HL-60 (cell line): ENCODE results near the gene MYO10.

Experiments used
- CTCF ChIP-seq: IDR thresholded peaks from one replicate; pipeline ENCODE4 v1.5.1; 2011; ENCODE audit warnings: low read length, control low read depth, inconsistent platforms; ENCODE audit not compliant: insufficient read depth
- POLR2AphosphoS5 ChIP-seq: IDR thresholded peaks from 2 replicates; pipeline ENCODE4 v1.6.1; 2012; ENCODE audit warnings: low read depth

- no peak for TF ChIP-seq CTCF
- no peak for TF ChIP-seq POLR2AphosphoS5
Measured at GRCh38 chr5:16906255-16906654, 29.8 kb downstream of the MYO10 start.
